HepG2 (cell line): Measurements from ENCODE around the gene HECTD1. TPM values are rescaled to one million over a fixed set of nuclear protein-coding genes. Genes with fewer than 3 reads are reported as not detected.
A peak's percentile ranks its signal among the peaks of the same experiment; 100 is the strongest.

Experiments
- ATAC-seq: fragments of 200-7000 bp; cut with Tn5 transposase; 3 replicates; pipeline ENCODE4 v1.9.1; 2020; ENCODE audit warnings: mild to moderate bottlenecking, moderate library complexity
- BruUV-seq: library from RNA; stranded (reverse); fragments of 400-500 nt; replicated peaks from 2 replicates; lab custom pipeline; 2021; lab: Mats Ljungman, UMichigan
- CTCF ChIA-PET: fragments of 300-600 bp; formaldehyde crosslinking; extraction: SDS; loops from one replicate; lab custom pipeline; 2021; ENCODE audit warnings: low total read pairs, inconsistent platforms, low intra/inter-chr PET ratio; lab: Yijun Ruan, JAX
- POLR2A ChIA-PET: fragments of 350-600 bp; sonication (Branson Sonifier 250); formaldehyde crosslinking; loops from one replicate; lab custom pipeline; 2020; ENCODE audit warnings: antibody characterized with exemption, inconsistent platforms; lab: Yijun Ruan, JAX
- DNase-seq: peaks from one replicate; pipeline ENCODE4 v3.0.0-alpha.2; 2015; ENCODE audit warnings: low spot score
- FAIRE-seq: peaks from 3 replicates; lab custom pipeline; 2011; peaks lifted over from hg19 to GRCh38; lab: Jason Lieb, UNC
- H2AFZ ChIP-seq: one replicate; pipeline ENCODE4 v1.6.1; 2011; ENCODE audit warnings: low read length, inconsistent platforms
- H3K27ac ChIP-seq: fragments of 300-600 bp; 3 replicates; pipeline ENCODE4 v1.8.0; 2011; ENCODE audit warnings: mixed run types, mild to moderate bottlenecking, mixed read lengths, low read length, inconsistent platforms; ENCODE audit not compliant: insufficient read depth; ENCODE audit errors: extremely low read length
- H3K27me3 ChIP-seq, 2 experiments: fragments of 200-600 bp in 1 of 2; 2 replicates in 1 of 2; 3 replicates in 1 of 2; pipeline versions ENCODE4 v1.6.0 to v1.8.0; 2011; ENCODE audit warnings: low read length in 2 of 2, mild to moderate bottlenecking in 2 of 2, moderate library complexity in 2 of 2, inconsistent platforms in 1 of 2; ENCODE audit not compliant: insufficient read depth in 2 of 2, control insufficient read depth in 1 of 2
- H3K36me3 ChIP-seq, 2 experiments: fragments of 200-600 bp in 1 of 2; replicated peaks in 1 of 2; 2 replicates in 1 of 2; 3 replicates in 1 of 2; pipeline versions ENCODE4 v1.5.1 to v1.8.0; 2011; ENCODE audit warnings: low read length in 2 of 2, inconsistent platforms in 1 of 2; ENCODE audit not compliant: insufficient read depth in 2 of 2, control insufficient read depth in 1 of 2
- H3K4me1 ChIP-seq: 2 replicates; pipeline ENCODE4 v1.5.1; 2012; ENCODE audit warnings: low read length, inconsistent platforms; ENCODE audit not compliant: insufficient read depth
- H3K4me2 ChIP-seq: 2 replicates; pipeline ENCODE4 v1.6.0; 2011; ENCODE audit warnings: low read depth, low read length, inconsistent platforms
- H3K4me3 ChIP-seq, 3 experiments: fragments of 200-600 bp in 1 of 3; sonication (generic), shearing (Covaris generic) in 1 of 3; replicated peaks in 1 of 3; 2 replicates each; pipeline ENCODE4 v1.5.1; 2011 to 2016; ENCODE audit warnings: low read length in 3 of 3, inconsistent platforms in 2 of 3, low read depth in 2 of 3, mild to moderate bottlenecking in 2 of 3, control low read depth in 1 of 3, mixed read lengths in 1 of 3; ENCODE audit not compliant: insufficient read depth in 1 of 3
- H3K79me2 ChIP-seq: one replicate; pipeline ENCODE4 v1.6.1; 2011; ENCODE audit warnings: low read length, inconsistent platforms; ENCODE audit not compliant: insufficient read depth
- H3K9ac ChIP-seq: 2 replicates; pipeline ENCODE4 v1.6.0; 2011; ENCODE audit warnings: mild to moderate bottlenecking, low read depth, low read length, inconsistent platforms; ENCODE audit not compliant: insufficient read depth
- H3K9me3 ChIP-seq: 2 replicates; pipeline ENCODE4 v1.5.1; 2012; ENCODE audit warnings: mild to moderate bottlenecking, low read length
- H4K20me1 ChIP-seq: 2 replicates; pipeline ENCODE4 v1.6.0; 2011; ENCODE audit warnings: inconsistent platforms, mild to moderate bottlenecking, low read length, moderate library complexity; ENCODE audit not compliant: insufficient read depth
- BRF2 ChIP-seq: sonication (generic); formaldehyde crosslinking; IDR thresholded peaks from 2 replicates; pipeline ENCODE4 v1.8.1; 2022; ENCODE audit warnings: mild to moderate bottlenecking, missing genetic modification reagents
- FOXK2 ChIP-seq: fragments of 450-650 bp; IDR thresholded peaks from 2 replicates; pipeline ENCODE4 v1.6.1; 2016
- GMEB1 ChIP-seq: sonication (generic); formaldehyde crosslinking; IDR thresholded peaks from 2 replicates; pipeline ENCODE4 v1.5.1; 2020; ENCODE audit warnings: missing genetic modification reagents, mild to moderate bottlenecking, borderline replicate concordance
- MAZ ChIP-seq, 2 experiments: sonication (generic) in 1 of 2; formaldehyde crosslinking in 1 of 2; IDR thresholded peaks; 2 replicates each; pipeline versions ENCODE4 v1.5.0 to v1.6.1; 2012 to 2020; ENCODE audit warnings: low read depth in 2 of 2, mild to moderate bottlenecking in 2 of 2, borderline replicate concordance in 1 of 2, improper control_type of control experiment in 1 of 2, low read length in 1 of 2, missing genetic modification reagents in 1 of 2, moderate library complexity in 1 of 2
- ONECUT2 ChIP-seq: sonication (generic); formaldehyde crosslinking; IDR thresholded peaks from 2 replicates; pipeline ENCODE4 v1.4.0; 2020; ENCODE audit warnings: missing genetic modification reagents
- PAF1 ChIP-seq: IDR thresholded peaks from 2 replicates; pipeline ENCODE4 v1.6.1; 2016; ENCODE audit warnings: missing genetic modification reagents, missing compliant biosample characterization
- PHF5A ChIP-seq: IDR thresholded peaks from one replicate; pipeline ENCODE4 v1.6.1; 2018; ENCODE audit warnings: low read depth, missing genetic modification reagents; ENCODE audit not compliant: unreplicated experiment
- PITX1 ChIP-seq: sonication (generic); formaldehyde crosslinking; IDR thresholded peaks from 2 replicates; pipeline ENCODE4 v1.5.1; 2020; ENCODE audit warnings: mild to moderate bottlenecking, missing genetic modification reagents
- SNAPC2 ChIP-seq: sonication (generic); formaldehyde crosslinking; IDR thresholded peaks from 2 replicates; pipeline ENCODE4 v1.8.1; 2022; ENCODE audit warnings: mild to moderate bottlenecking, missing genetic modification reagents
- SSRP1 ChIP-seq: IDR thresholded peaks from 2 replicates; pipeline ENCODE4 v1.6.1; 2016; ENCODE audit warnings: control low read depth
- TBP ChIP-seq: sonication (generic); formaldehyde crosslinking; IDR thresholded peaks from 2 replicates; pipeline ENCODE4 v1.5.0; 2020; ENCODE audit warnings: missing genetic modification reagents
- THAP7 ChIP-seq: sonication (generic); formaldehyde crosslinking; IDR thresholded peaks from 2 replicates; pipeline ENCODE4 v1.8.1; 2023; ENCODE audit warnings: mild to moderate bottlenecking, missing genetic modification reagents
- ZC3H13 ChIP-seq: sonication (generic); formaldehyde crosslinking; IDR thresholded peaks from 2 replicates; pipeline ENCODE4 v1.8.1; 2023; ENCODE audit warnings: mild to moderate bottlenecking, missing genetic modification reagents, moderate library complexity
- ZHX1 ChIP-seq: sonication (generic); formaldehyde crosslinking; IDR thresholded peaks from 2 replicates; pipeline ENCODE4 v1.8.1; 2022; ENCODE audit warnings: low read depth, mild to moderate bottlenecking, missing genetic modification reagents
- ZNF10 ChIP-seq: sonication (generic); formaldehyde crosslinking; IDR thresholded peaks from 2 replicates; pipeline ENCODE4 v1.4.0; 2020; ENCODE audit warnings: mild to moderate bottlenecking, low read depth, missing genetic modification reagents, borderline replicate concordance
- ZNF382 ChIP-seq: sonication (generic); formaldehyde crosslinking; IDR thresholded peaks from 2 replicates; pipeline ENCODE4 v1.5.0; 2020; ENCODE audit warnings: missing genetic modification reagents, mild to moderate bottlenecking, borderline replicate concordance
- ZNF383 ChIP-seq: sonication (generic); formaldehyde crosslinking; IDR thresholded peaks from 2 replicates; pipeline ENCODE4 v1.4.0; 2020; ENCODE audit warnings: missing genetic modification reagents, mild to moderate bottlenecking, borderline replicate concordance
- WGBS: methylation state at CpG from one replicate; pipeline ENCODE4 v1.1.6; 2017; ENCODE audit warnings: low lambda C conversion rate; 5-methylcytosine and 5-hydroxymethylcytosine counted together
- in situ Hi-C: cut with HindIII; loops from 2 replicates; pipeline ENCODE4 v1.10.0; 2017; ENCODE audit warnings: low pct_unique_long_range_greater_than_20kb; ENCODE audit not compliant: extremely low pct_ligation_motif_present
- intact Hi-C: fragments of 100-400 bp; cut with micrococcal nuclease; formaldehyde crosslinking; loops from one replicate; pipeline ENCODE4 v1.10.0; 2022; ENCODE audit not compliant: unreplicated experiment
- polyA plus RNA-seq, 8 experiments: library from polyadenylated mRNA; depleted of rRNA in 3 of 8; stranded (reverse) in 7 of 8; unstranded in 1 of 8; fragments of >200 nt; fragmentation: Illumina TruSeq in 4 of 8; extraction: Trizol in 4 of 8; gene quantifications; 2 replicates each; pipeline versions ENCODE4 v1.2.1 to v1.2.3, GENCODE V29; 2011 to 2016; ENCODE audit warnings: low read depth in 4 of 8, missing spikeins in 1 of 8, mixed read lengths in 1 of 8; ENCODE audit not compliant: insufficient read depth in 1 of 8
- total RNA-seq, 5 experiments: library from RNA; depleted of rRNA; stranded (reverse); fragments of >200 nt; fragmentation: Illumina TruSeq; extraction: Trizol; gene quantifications; 2 replicates each; pipeline ENCODE4 v1.2.3, GENCODE V29; 2016; ENCODE audit warnings: low read depth in 1 of 5

The HECTD1 gene
- total and polyA plus RNA-seq, 2 of the 13 experiments (the other 11 are each of a cell fraction or from before 2014, with no cell fraction given), result 312 to 560 TPM

- POLR2A ChIA-PET, result interaction anchor here (0.7 to 5.9 kb wide), 53 partner anchors 10 to 249 kb away, joined by 3 to 323 read pairs (median 6); partner anchors contain the start of genes AP4S1, DTD2, HEATR5A and STRN3
- no peak for TF ChIP-seq MAZ (IDR thresholded peaks at IDR 0.05; ENCODE audit: borderline replicate concordance, low read depth, low read length)
- TF ChIP-seq MAZ (CRISPR knock-in tag; IDR thresholded peaks at IDR 0.05; ENCODE audit: low read depth), result no peak
- TF ChIP-seq BRF2 (CRISPR knock-in tag), result no peak; the same call in 1 of the 2 replicates
- peak; percentile 69; the same call in 1 of the 2 replicates for TF ChIP-seq ZNF383 (CRISPR knock-in tag)
- TF ChIP-seq ZHX1 (CRISPR knock-in tag), result no peak
- no peak; the same call in 1 of the 2 replicates for TF ChIP-seq ZNF382 (CRISPR knock-in tag)
- no peak for TF ChIP-seq TBP (CRISPR knock-in tag)
- TF ChIP-seq ONECUT2 (CRISPR knock-in tag), result no peak
- no peak for TF ChIP-seq FOXK2
- no peak for TF ChIP-seq GMEB1 (CRISPR knock-in tag)
- peak; percentile 92; the same call in 1 of the 2 replicates for TF ChIP-seq THAP7 (CRISPR knock-in tag)
- TF ChIP-seq ZNF10 (CRISPR knock-in tag), result peak; percentile 98; the same call in 1 of the 2 replicates
- no peak for TF ChIP-seq PHF5A (CRISPR knock-in tag)
- no peak; the same call in none of the 2 replicates for TF ChIP-seq ZC3H13 (CRISPR knock-in tag)
- TF ChIP-seq SSRP1, result no peak
- peak; percentile 56; the same call in 1 of the 2 replicates for TF ChIP-seq PITX1 (CRISPR knock-in tag)
- peak; percentile 80; the same call in 1 of the 2 replicates for TF ChIP-seq PAF1 (CRISPR knock-in tag)
- peak; percentile 98 for TF ChIP-seq SNAPC2 (CRISPR knock-in tag)
Measured at GRCh38 chr14:31207287-31207754, 272 bp downstream of the HECTD1 start.

More at GRCh38 chr14:31207287-31207754, 272 bp downstream of the HECTD1 start:
- Histone ChIP-seq H3K36me3 (peaks cover 1 to 11% of the 10 kb centered on the region in 2 experiments; a peak in 4 of 5 replicates), H2AFZ (no peak overlapping the region), H3K9me3 (no peaks in the 10 kb centered on the region), H3K9ac (peak overlapping the region; percentile 100), H3K79me2 (peaks cover 50% of the 10 kb centered on the region), H3K4me3 (peak overlapping the region; percentile 89 to 96 (median 95)), H3K27me3 (no peaks in the 10 kb centered on the region; a peak in 1 of 5 replicates), H4K20me1 (peaks cover 20% of the 10 kb centered on the region), H3K4me2 (peak overlapping the region; percentile 82), H3K27ac (peak overlapping the region; percentile 94), H3K4me1 (peaks cover 41% of the 10 kb centered on the region)
- CTCF ChIA-PET, result interaction anchor here (0.7 to 2.8 kb wide), 8 partner anchors 16 to 149 kb away, joined by 3 to 15 read pairs (median 8); no protein-coding TSS in a partner anchor
- no TSS peak for BruUV-seq
- intact Hi-C loops (loop anchor here (5.0 to 10.0 kb wide), 4 partner anchors 180 to 997 kb away; partner anchors contain the start of genes AP4S1, DTD2, HEATR5A and RNU6-7), in situ Hi-C loops (loop anchor here (5.0 kb wide), 2 partner anchors 55 to 150 kb away; no protein-coding TSS in a partner anchor)
- FAIRE-seq, result no peak
- ATAC-seq, result peak; percentile 6
- under 1% methylated on average over 59 of the region's 59 CpGs for WGBS
- no peak for DNase-seq
